Measurements from ENCODE around the gene RANGAP1. TPM values are rescaled to one million over a fixed set of nuclear protein-coding genes. Genes with fewer than 3 reads are reported as not detected.
A peak's percentile ranks its signal among the peaks of the same experiment; 100 is the strongest.

The RANGAP1 gene
- total RNA-seq, 4 donors from 2014 or later, result 112 to 120 (median 114) TPM

- H3K9me3 ChIP-seq, result no peaks in the 10 kb centered on the region
- WGBS, result 85% methylated on average over 18 of the region's 18 CpGs
- no peak for TF ChIP-seq CTCF (IDR thresholded peaks at IDR 0.05)
These were observed 43.4 kb downstream of the RANGAP1 start for GRCh38 chr22:41242396-41243117.

DNA sequence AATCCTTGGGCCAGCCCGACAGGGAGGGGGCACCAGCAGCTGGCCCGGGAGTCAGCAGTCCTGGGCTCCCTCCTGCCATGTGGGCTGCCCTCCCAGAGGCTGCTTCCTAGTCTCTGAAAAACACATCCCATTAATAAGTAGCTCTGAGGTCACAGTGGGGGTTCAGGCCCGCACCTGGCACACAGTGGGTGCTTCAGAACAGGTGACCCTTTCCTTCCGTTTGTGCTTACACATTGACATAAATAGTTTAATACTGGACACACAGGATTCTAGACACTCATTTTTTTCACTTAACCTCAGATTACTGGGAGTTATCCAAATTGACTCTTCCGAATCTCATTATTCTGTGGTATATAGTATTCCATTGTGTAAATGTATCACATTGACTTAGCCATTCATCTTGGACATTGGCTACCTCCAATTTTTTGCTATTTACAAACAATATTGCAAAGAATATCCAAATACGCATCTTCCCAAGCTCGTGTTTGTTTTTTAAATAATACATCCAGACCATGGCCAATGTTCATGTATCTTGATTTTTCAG, 44.8 kb downstream of the RANGAP1 start:
- Histone ChIP-seq H3K27ac (peak overlapping the region; percentile 25), H3K27me3 (no peaks in the 10 kb centered on the region), H3K9me3 (no peaks in the 10 kb centered on the region), H3K4me1 (peaks cover 30% of the 10 kb centered on the region), H3K4me3 (no peak overlapping the region), H3K36me3 (peaks cover 8% of the 10 kb centered on the region)
- WGBS, result 93% methylated on average over 5 of the region's 7 CpGs
- TF ChIP-seq EP300 (IDR thresholded peaks at IDR 0.05), result no peak
- TF ChIP-seq POLR2AphosphoS5 (IDR thresholded peaks at IDR 0.05), result no peak
- TF ChIP-seq POLR2A (IDR thresholded peaks at IDR 0.05), result no peak
- TF ChIP-seq CTCF (IDR thresholded peaks at IDR 0.05), result no peak
- DNase-seq (ENCODE audit: low spot score in 2 of 2), result no peak

More at GRCh38 chr22:41242396-41243117, 43.4 kb downstream of the RANGAP1 start:
- Histone ChIP-seq H3K4me1 (peaks cover 16% of the 10 kb centered on the region), H3K27ac (no peak overlapping the region), H3K4me3 (no peak overlapping the region), H3K27me3 (no peaks in the 10 kb centered on the region), H3K36me3 (peaks cover 19% of the 10 kb centered on the region)
- DNase-seq (ENCODE audit: low spot score in 2 of 2), result no peak

GRCh38 chr22:41240377-41241132, 45.4 kb downstream of the RANGAP1 start, which contains the start of gene CHADL:
Gene CHADL (minus strand): TSS chr22:41240931. CDS start chr22:41240881, 50 bp downstream.
- DNase-seq (ENCODE audit: low spot score in 2 of 2), result no peak
- H3K9me3 ChIP-seq, result no peaks in the 10 kb centered on the region
- WGBS, result 47% methylated on average over 15 of the region's 24 CpGs
- no peaks in the 10 kb centered on the region for H3K27me3 ChIP-seq
- H3K36me3 ChIP-seq, result peaks cover 1% of the 10 kb centered on the region
- H3K4me1 ChIP-seq, result peaks cover 30% of the 10 kb centered on the region
- H3K27ac ChIP-seq, result peak within 1 kb of the TSS; percentile 25
- no peak for TF ChIP-seq EP300 (IDR thresholded peaks at IDR 0.05)
- TF ChIP-seq CTCF (IDR thresholded peaks at IDR 0.05), result no peak
- no peak for TF ChIP-seq POLR2AphosphoS5 (IDR thresholded peaks at IDR 0.05)
- no peak for TF ChIP-seq POLR2A (IDR thresholded peaks at IDR 0.05)
- H3K4me3 ChIP-seq, result no peak within 1 kb of the TSS

DNA sequence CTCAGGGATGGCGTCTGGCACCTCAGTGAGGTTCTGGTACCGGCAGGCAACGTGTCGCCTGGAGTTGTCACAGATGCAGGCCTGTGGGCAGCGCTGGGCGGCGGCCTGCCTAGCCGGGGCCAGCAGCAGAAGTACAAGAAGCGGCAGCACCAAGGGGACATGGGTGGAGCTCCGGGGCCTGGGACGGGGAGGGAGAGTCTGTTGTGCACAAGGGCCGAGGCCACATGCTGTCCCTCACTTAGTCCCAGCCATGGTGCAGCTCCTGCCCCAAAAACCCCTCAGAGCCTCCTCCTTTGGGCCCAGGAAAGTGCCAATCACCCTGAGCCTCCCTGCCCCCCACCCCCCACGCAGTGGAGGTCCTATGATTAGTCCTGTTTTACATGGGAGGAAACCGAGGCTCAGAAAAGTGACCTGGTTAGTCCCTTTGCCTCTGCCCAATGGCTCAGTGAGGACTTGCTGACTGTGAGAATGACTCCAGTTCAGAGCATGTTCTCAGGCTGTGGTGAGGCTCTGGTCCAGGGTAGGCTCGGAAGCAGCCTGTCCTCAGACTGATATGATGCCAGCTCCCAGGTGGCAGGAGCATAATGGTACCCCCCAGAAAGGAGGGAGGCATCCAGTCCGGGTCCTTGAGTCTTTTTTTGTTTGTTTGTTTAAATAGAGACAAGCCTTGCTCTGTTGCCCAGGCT, 46.4 kb downstream of the RANGAP1 start:
- no peak for DNase-seq (ENCODE audit: low spot score in 2 of 2)
- no peak overlapping the region for H3K27ac ChIP-seq
- H3K4me1 ChIP-seq, result peaks cover 30% of the 10 kb centered on the region
- no peak overlapping the region for H3K4me3 ChIP-seq
- H3K36me3 ChIP-seq, result no peaks in the 10 kb centered on the region
- WGBS, result 63% methylated on average over 10 of the region's 16 CpGs
- no peaks in the 10 kb centered on the region for H3K9me3 ChIP-seq
- no peaks in the 10 kb centered on the region for H3K27me3 ChIP-seq
- TF ChIP-seq CTCF (IDR thresholded peaks at IDR 0.05) (no peak), POLR2A (IDR thresholded peaks at IDR 0.05) (no peak), POLR2AphosphoS5 (IDR thresholded peaks at IDR 0.05) (no peak), EP300 (IDR thresholded peaks at IDR 0.05) (no peak)
